GM12878 (cell line): ENCODE data around the gene ANKRD60. TPM values are rescaled to one million over a fixed set of nuclear protein-coding genes. Genes with fewer than 3 reads are reported as not detected.

Experiments
- ATAC-seq: fragments of 200-7000 bp; cut with Tn5 transposase; 3 replicates; pipeline ENCODE4 v1.9.1; 2020; ENCODE audit warnings: mild to moderate bottlenecking, moderate library complexity
- BruUV-seq: library from RNA; stranded (reverse); fragments of 400-500 nt; replicated peaks from 2 replicates; lab custom pipeline; 2021; lab: Mats Ljungman, UMichigan
- CTCF ChIA-PET: fragments of 300-600 bp; sonication (Branson Sonifier 250); formaldehyde crosslinking; extraction: SDS; loops from one replicate; lab custom pipeline; 2021; ENCODE audit warnings: inconsistent platforms; lab: Yijun Ruan, JAX
- POLR2A ChIA-PET: fragments of 350-600 bp; formaldehyde crosslinking; extraction: SDS; loops from one replicate; lab custom pipeline; 2021; ENCODE audit warnings: inconsistent platforms; lab: Charles Lee
- RAD21 ChIA-PET: fragments of 300-600 bp; sonication (Branson Sonifier 250); formaldehyde crosslinking; loops from one replicate; lab custom pipeline; 2023; ENCODE audit warnings: antibody characterized with exemption; ENCODE audit not compliant: unreplicated experiment; lab: Charles Lee
- SMC1A ChIA-PET: fragments of 300-600 bp; sonication (Branson Sonifier 250); formaldehyde crosslinking; loops from one replicate; lab custom pipeline; 2023; ENCODE audit not compliant: unreplicated experiment, uncharacterized antibody; lab: Charles Lee
- DNase-seq: peaks from one replicate; pipeline ENCODE4 v3.0.0-alpha.2; 2011; ENCODE audit warnings: low read depth, low spot score
- FAIRE-seq: peaks from 3 replicates; lab custom pipeline; 2011; peaks lifted over from hg19 to GRCh38; lab: Jason Lieb, UNC
- H2AFZ ChIP-seq: 2 replicates; pipeline ENCODE4 v1.6.0; 2011; ENCODE audit warnings: low read depth, low read length, control low read depth; ENCODE audit not compliant: control insufficient read depth
- H3K27ac ChIP-seq: 2 replicates; pipeline ENCODE4 v1.5.1; 2011; ENCODE audit warnings: control low read depth; ENCODE audit not compliant: control insufficient read depth, insufficient read depth
- H3K27me3 ChIP-seq, 2 experiments: replicated peaks in 1 of 2; 2 replicates each; pipeline versions ENCODE4 v1.6.0 to v1.6.1; 2011; ENCODE audit warnings: low read length in 1 of 2; ENCODE audit not compliant: control insufficient read depth in 2 of 2, insufficient read depth in 2 of 2
- H3K36me3 ChIP-seq, 2 experiments: 2 replicates each; pipeline ENCODE4 v1.5.1; 2011; ENCODE audit warnings: low read length in 1 of 2; ENCODE audit not compliant: control insufficient read depth in 2 of 2, insufficient read depth in 2 of 2
- H3K4me1 ChIP-seq: 2 replicates; pipeline ENCODE4 v1.6.1; 2011; ENCODE audit warnings: mild to moderate bottlenecking, low read length, moderate library complexity, mixed read lengths; ENCODE audit not compliant: control insufficient read depth, insufficient read depth
- H3K4me2 ChIP-seq: 2 replicates; pipeline ENCODE4 v1.6.0; 2011; ENCODE audit warnings: control low read depth; ENCODE audit not compliant: control insufficient read depth, insufficient read depth
- H3K4me3 ChIP-seq: fragments of 200-600 bp; sonication (generic); 2 replicates; pipeline ENCODE4 v1.5.1; 2016
- H3K79me2 ChIP-seq: 2 replicates; pipeline ENCODE4 v1.6.0; 2011; ENCODE audit warnings: low read length; ENCODE audit not compliant: control insufficient read depth, insufficient read depth
- H3K9ac ChIP-seq: 2 replicates; pipeline ENCODE4 v1.8.0; 2011; ENCODE audit warnings: low read length, control low read depth, mixed read lengths; ENCODE audit not compliant: control insufficient read depth, insufficient read depth
- H3K9me3 ChIP-seq: replicated peaks from 3 replicates; pipeline ENCODE4 v1.5.1; 2011; ENCODE audit warnings: mild to moderate bottlenecking, low read length; ENCODE audit not compliant: control insufficient read depth, insufficient read depth
- H4K20me1 ChIP-seq: 2 replicates; pipeline ENCODE4 v1.6.0; 2011; ENCODE audit not compliant: control insufficient read depth, insufficient read depth
- CBX5 ChIP-seq: sonication (generic); IDR thresholded peaks from 2 replicates; pipeline ENCODE4 v1.6.1; 2016; ENCODE audit warnings: low read depth, moderate library complexity, mild to moderate bottlenecking, inconsistent platforms
- CHD2 ChIP-seq: IDR thresholded peaks from 2 replicates; pipeline ENCODE4 v1.6.1; 2011; ENCODE audit warnings: low read depth, low read length, improper control_type of control experiment, borderline replicate concordance
- MAX ChIP-seq: IDR thresholded peaks from 2 replicates; pipeline ENCODE4 v1.6.1; 2012; ENCODE audit warnings: low read depth, low read length, improper control_type of control experiment
- MTA2 ChIP-seq: fragments of 450-650 bp; IDR thresholded peaks from 2 replicates; pipeline ENCODE4 v1.6.1; 2016; ENCODE audit warnings: low read depth, mild to moderate bottlenecking, moderate library complexity
- PAX8 ChIP-seq: fragments of 450-650 bp; IDR thresholded peaks from 2 replicates; pipeline ENCODE4 v1.6.1; 2017; ENCODE audit warnings: mild to moderate bottlenecking, moderate library complexity
- POU2F2 ChIP-seq: IDR thresholded peaks from 3 replicates; pipeline ENCODE4 v1.6.1; 2011; ENCODE audit warnings: low read depth, mild to moderate bottlenecking, low read length, borderline replicate concordance
- RAD21 ChIP-seq: IDR thresholded peaks from 2 replicates; pipeline ENCODE4 v1.6.1; 2011; ENCODE audit warnings: mild to moderate bottlenecking, low read depth, low read length, moderate library complexity; ENCODE audit not compliant: insufficient read depth
- ZNF24 ChIP-seq: fragments of 450-650 bp; IDR thresholded peaks from 2 replicates; pipeline ENCODE4 v1.6.1; 2017; ENCODE audit warnings: antibody characterized with exemption, mild to moderate bottlenecking
- WGBS: methylation state at CpG from one replicate; pipeline ENCODE4 v1.1.6; 2016; ENCODE audit warnings: low lambda C conversion rate; ENCODE audit not compliant: insufficient replicate concordance, insufficient coverage; ENCODE audit errors: missing lambda C conversion rate; 5-methylcytosine and 5-hydroxymethylcytosine counted together
- in situ Hi-C: fragments of 300-500 bp; cut with MboI; formaldehyde crosslinking; loops from 9 replicates; pipeline ENCODE4 v1.14.3; 2018; ENCODE audit warnings: mixed read lengths
- intact Hi-C: fragments of 100-400 bp; cut with micrococcal nuclease; formaldehyde crosslinking; loops from one replicate; pipeline ENCODE4 v1.14.2; 2022; ENCODE audit not compliant: unreplicated experiment
- polyA plus RNA-seq, 11 experiments: library from polyadenylated mRNA; depleted of rRNA in 4 of 11; unstranded in 6 of 11; stranded (reverse) in 5 of 11; fragments of >200 nt; fragmentation: Nextera tagmentation in 4 of 11; fragmentation: Illumina TruSeq in 1 of 11; extraction: Ambion mirVana in 4 of 11; extraction: Trizol in 1 of 11; gene quantifications; 1 replicate in 1 of 11; 2 replicates in 10 of 11; pipeline versions ENCODE4 v1.2.1 to v1.2.3, GENCODE V29; 2011 to 2016; ENCODE audit warnings: inconsistent platforms in 2 of 11, missing spikeins in 2 of 11, low read depth in 1 of 11
- total RNA-seq, 4 experiments: library from RNA; depleted of rRNA in 3 of 4; stranded (reverse); fragments of >200 nt in 3 of 4; fragmentation: Illumina TruSeq in 1 of 4; extraction: Trizol in 1 of 4; gene quantifications; 2 replicates each; pipeline versions ENCODE4 v1.2.1 to v1.2.3, GENCODE V29; 2013 to 2021

The ANKRD60 gene
- total and polyA plus RNA-seq, 10 of the 15 experiments (the other 5 are each of a cell fraction or from before 2014, with no cell fraction given) = not detected

GRCh38 chr20:58192567-58192966, 35.9 kb downstream of the ANKRD60 start (continued):
- TF ChIP-seq ZNF24 (no peak), RAD21 (peak; percentile 53), POU2F2 (no peak), MAX (no peak), CHD2 (no peak)
- TF ChIP-seq, all 136 proteins: peak for 4

DNA sequence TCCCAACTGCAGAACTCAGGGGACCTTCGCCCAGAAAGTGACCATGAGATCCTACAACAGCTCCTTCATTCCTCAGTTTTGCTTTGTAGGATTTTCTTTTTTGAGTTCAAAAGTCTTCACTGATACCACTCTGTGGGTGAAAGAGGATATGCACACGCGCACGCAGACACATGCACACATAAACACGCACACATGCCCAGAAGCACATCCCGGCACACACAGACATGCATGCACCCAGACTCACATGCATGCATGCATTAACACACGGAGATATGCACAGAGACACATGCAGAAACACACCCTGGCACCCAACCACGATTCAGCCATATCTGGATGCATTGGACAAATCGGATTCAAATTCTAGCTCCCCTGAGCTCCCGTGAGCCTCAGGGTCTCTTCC, 36.4 kb downstream of the ANKRD60 start:
- ChIA-PET RAD21 (interaction anchor here (0.8 to 1.5 kb wide), 2 partner anchors 17 to 20 kb away, joined by 3 to 4 read pairs; no protein-coding TSS in a partner anchor), SMC1A (no interaction called here)
- no peaks in the 10 kb centered on the region for H4K20me1 ChIP-seq
- H3K9me3 ChIP-seq = no peaks in the 10 kb centered on the region
- no peaks in the 10 kb centered on the region for H3K79me2 ChIP-seq
- no peaks in the 10 kb centered on the region for H3K36me3 ChIP-seq
- H2AFZ ChIP-seq = no peak overlapping the region
- H3K27ac ChIP-seq = no peak overlapping the region
- H3K4me1 ChIP-seq = no peaks in the 10 kb centered on the region
- intact Hi-C loops = no loop called here
- no peak overlapping the region for H3K4me3 ChIP-seq
- FAIRE-seq = no peak
- no peak for TF ChIP-seq MTA2
- TF ChIP-seq CBX5 = no peak
- TF ChIP-seq PAX8 = no peak
- TF ChIP-seq MAX = no peak
- TF ChIP-seq, all 136 proteins: peak for 0
- H3K4me2 ChIP-seq = no peak overlapping the region
- WGBS = 34% methylated on average over 10 of the region's 10 CpGs
- CTCF ChIA-PET = interaction anchor here (0.6 to 2.3 kb wide), 6 partner anchors 17 to 953 kb away, joined by 3 to 10 read pairs (median 3); no protein-coding TSS in a partner anchor
- 0 out of 4 replicates have a peak, but pooled peaks cover 0 to 1% of the 10 kb centered on the region in 2 experiments for H3K27me3 ChIP-seq
- in situ Hi-C loops = no loop called here
- POLR2A ChIA-PET = no interaction called here
- no peak overlapping the region for H3K9ac ChIP-seq
- ATAC-seq = no peak
- DNase-seq = no peak
- no TSS peak for BruUV-seq
